ENCODE results near the gene PHPT1. TPM values are rescaled to one million over a fixed set of nuclear protein-coding genes. Genes with fewer than 3 reads are reported as not detected.

Gene PHPT1
- total and polyA plus RNA-seq, 12 donors = 73.9 to 330 (median 178) TPM

GRCh38 chr9:136861874-136862457 is 12.8 kb downstream of the PHPT1 start:
- intact Hi-C loops (cut with DNase I) = no loop called here

DNA sequence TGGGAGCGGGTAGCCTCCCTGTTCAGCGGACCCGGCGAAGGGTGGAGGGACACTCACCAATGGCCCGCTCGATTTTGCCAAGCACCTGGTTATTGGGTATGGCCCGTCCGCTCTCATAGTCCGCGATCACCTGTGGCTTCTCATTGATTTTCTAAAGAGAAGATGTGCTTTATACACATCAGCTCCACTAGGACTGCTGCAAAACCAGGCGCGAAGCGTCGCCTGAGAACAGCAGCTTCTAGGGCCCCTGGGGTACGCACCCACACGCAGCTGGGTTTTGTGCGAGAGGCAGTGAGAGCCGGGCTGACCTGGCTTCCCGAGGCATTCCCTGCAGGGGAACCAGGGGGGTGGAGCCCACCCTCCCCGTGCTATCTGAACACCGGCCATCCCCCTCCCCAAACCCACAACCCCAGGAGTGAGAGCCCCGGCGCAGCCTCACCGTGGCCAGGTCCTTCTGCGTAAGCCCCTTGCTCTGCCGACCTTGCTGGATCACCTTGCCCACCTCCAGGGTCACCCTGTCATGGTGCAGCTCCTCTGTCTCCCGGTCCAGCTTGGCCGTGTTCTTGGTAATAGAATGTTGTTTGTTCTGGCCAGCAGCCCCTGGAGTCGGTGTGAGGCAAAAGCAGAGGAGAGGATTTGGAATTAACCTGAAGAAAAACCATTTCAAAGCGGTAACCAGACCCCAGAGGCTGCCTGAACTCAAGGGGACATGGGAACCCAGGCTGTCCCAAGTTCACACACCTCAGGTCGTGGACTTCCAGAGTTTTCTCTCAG is 13.8 kb downstream of the PHPT1 start:
- TF ChIP-seq CTCF (IDR thresholded peaks at IDR 0.05) (no peak), POLR2A (IDR thresholded peaks at IDR 0.05) (no peak)
- 85 to 93% (median 91%) methylated on average over 12 to 31 of the region's 31 CpGs for WGBS, 4 donors
- Histone ChIP-seq H3K9me3 (replicated peaks in 1 of 3) (no peaks in the 10 kb centered on the region), H3K27ac (no peak overlapping the region), H3K4me1 (replicated peaks in 1 of 2) (peaks cover 24 to 32% of the 10 kb centered on the region in 2 donors), H3K27me3 (no peaks in the 10 kb centered on the region), H3K4me3 (no peak overlapping the region), H3K36me3 (replicated peaks in 1 of 2) (peaks cover 0 to 35% of the 10 kb centered on the region in 2 donors)
- intact Hi-C loops (cut with DNase I) = no loop called here
- DNase-seq = peak in 2 of 7 donors; percentile 11 to 16

More at GRCh38 chr9:136861874-136862457, 12.8 kb downstream of the PHPT1 start:
- Histone ChIP-seq H3K4me1 (replicated peaks in 1 of 2) (peaks cover 22 to 30% of the 10 kb centered on the region in 2 donors), H3K4me3 (no peak overlapping the region), H3K36me3 (replicated peaks in 1 of 2) (peaks cover 0 to 35% of the 10 kb centered on the region in 2 donors), H3K27ac (no peak overlapping the region), H3K27me3 (no peaks in the 10 kb centered on the region), H3K9me3 (replicated peaks in 1 of 3) (no peaks in the 10 kb centered on the region)
- no peak for TF ChIP-seq POLR2A (IDR thresholded peaks at IDR 0.05)
- TF ChIP-seq CTCF (IDR thresholded peaks at IDR 0.05) = no peak
- WGBS, 4 donors = 87 to 91% (median 88%) methylated on average over 26 of the region's 26 CpGs
- DNase-seq = peak in 1 of 7 donors; percentile 10

- no peaks in the 10 kb centered on the region for H3K9me3 ChIP-seq (replicated peaks in 1 of 3)
- whole genome bisulfite sequencing, 4 donors = 91 to 94% (median 93%) methylated on average over 11 to 12 of the region's 12 CpGs
- TF ChIP-seq CTCF (IDR thresholded peaks at IDR 0.05) (no peak), POLR2A (IDR thresholded peaks at IDR 0.05) (no peak)
- H3K27me3 ChIP-seq = no peaks in the 10 kb centered on the region
- peaks cover 24 to 32% of the 10 kb centered on the region in 2 donors for H3K4me1 ChIP-seq (replicated peaks in 1 of 2)
- H3K27ac ChIP-seq = no peak overlapping the region
- peaks cover 0 to 35% of the 10 kb centered on the region in 2 donors for H3K36me3 ChIP-seq (replicated peaks in 1 of 2)
- DNase-seq = peak in 1 of 7 donors; percentile 15
- H3K4me3 ChIP-seq = no peak overlapping the region
- intact Hi-C loops (cut with DNase I) = no loop called here
These were observed 14.5 kb downstream of the PHPT1 start for GRCh38 chr9:136863623-136864273.
